ENCODE results near the gene CHKA.
A peak's percentile ranks its signal among the peaks of the same experiment; 100 is the strongest.

Gene CHKA

DNA sequence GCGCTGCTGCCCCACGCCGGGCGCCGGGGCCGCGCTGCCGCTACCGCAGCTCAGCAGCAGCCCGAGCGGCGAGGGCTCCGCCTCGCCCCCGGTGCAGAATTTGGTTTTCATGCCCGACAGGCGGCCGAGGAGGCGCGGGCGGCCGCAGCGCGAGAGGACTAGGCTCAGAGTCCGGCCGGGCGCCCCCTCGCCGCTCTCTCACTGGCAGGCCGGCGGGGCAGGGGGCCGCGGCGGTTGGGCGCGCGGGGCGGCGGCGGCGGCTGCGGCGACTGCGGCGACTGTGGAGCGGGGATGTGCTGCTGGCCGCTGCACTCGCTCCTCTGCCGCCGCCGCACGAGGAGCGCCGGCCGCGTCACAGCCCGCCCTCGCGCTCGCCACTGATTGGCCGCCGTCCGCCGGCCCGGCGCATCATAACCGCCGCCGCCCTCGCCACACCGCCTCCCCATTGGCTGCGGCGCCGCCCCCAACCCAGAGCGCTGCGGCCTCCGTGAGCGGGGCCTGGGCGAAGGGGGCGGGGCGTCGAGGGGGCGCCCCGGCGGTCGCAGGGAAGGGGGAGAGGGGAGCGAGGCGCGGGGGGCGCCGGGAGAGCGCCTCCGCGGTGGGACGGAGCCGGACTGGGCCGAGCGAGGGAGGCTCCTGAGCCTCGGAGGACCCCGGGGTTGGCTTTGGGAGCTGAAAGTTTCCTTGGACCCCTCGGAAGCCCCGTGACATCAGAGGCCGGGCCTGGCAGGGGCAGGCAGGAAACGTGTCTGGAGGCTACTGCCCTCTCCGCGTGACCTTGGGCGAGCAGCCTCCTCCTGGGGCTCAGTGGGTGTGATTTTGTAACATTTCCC lies at the start of gene CHKA:
CHKA (minus strand) TSS at position 322 of the 833 bp plus-strand sequence; CDS start at position 111, 211 bp downstream.
- DNase-seq = peak; percentile 86

GRCh38 chr11:68169442-68169841 lies 48.3 kb upstream of the CHKA start:
- no peak for DNase-seq

GRCh38 chr11:68168694-68169093 lies 47.5 kb upstream of the CHKA start:
- no peak for DNase-seq

DNA sequence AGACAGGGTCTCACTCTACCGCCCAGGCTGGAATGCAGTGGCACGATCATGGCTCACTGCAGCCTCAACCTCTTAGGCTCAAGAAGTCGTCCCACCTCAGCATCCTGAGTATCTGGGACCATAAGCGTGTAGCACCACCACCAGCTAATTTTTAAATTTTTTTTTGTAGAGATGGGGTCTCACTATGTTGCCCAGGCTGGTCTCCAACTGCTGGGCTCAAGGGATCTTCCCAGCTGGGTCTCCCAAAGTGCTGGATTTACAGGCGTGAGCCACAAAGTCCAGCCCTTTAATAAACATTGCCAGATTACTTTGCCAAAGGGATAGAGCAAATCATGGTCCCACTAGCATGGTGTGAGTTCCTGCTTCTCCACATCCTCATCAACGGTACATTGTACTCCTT lies 46.3 kb upstream of the CHKA start:
- DNase-seq = no peak

DNA sequence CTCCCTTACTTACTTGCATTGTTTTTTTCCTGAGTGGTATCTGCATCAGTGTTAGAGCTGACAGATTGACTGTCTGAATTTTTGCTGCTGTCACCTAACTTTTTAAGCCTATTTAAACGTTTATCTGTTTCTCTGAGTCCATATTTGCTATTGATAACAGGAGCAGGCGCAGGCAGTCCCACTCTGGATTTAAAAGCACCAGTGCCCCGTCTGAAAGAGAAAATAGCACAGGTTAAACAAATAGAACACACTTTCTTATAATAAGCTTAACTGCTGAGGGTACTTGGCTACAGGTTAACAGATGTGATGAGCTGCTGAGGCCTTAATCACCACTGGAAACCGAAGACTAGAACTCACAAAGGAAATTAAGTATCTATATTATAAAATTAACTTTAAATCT lies 45.8 kb upstream of the CHKA start:
- no peak for DNase-seq

DNA sequence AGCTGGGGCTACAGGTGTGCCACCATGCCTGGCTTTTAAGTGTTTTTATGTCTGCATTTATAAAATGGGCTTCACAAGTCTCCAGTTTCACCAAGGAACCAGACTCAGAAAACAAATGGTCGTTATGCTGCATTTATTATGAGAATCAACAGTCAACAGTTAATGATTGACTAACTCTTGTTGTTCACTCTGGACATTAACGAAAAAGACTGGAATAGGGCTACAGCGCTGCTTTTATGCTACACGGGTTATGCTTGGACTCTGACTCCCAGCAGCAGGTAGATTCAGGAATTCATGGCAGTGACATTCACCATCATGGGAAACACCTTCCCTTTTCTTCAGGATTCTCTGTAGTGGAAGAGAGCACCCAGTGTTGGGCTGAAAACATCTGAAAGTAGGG lies 44.4 kb upstream of the CHKA start:
- no peak for DNase-seq

DNA sequence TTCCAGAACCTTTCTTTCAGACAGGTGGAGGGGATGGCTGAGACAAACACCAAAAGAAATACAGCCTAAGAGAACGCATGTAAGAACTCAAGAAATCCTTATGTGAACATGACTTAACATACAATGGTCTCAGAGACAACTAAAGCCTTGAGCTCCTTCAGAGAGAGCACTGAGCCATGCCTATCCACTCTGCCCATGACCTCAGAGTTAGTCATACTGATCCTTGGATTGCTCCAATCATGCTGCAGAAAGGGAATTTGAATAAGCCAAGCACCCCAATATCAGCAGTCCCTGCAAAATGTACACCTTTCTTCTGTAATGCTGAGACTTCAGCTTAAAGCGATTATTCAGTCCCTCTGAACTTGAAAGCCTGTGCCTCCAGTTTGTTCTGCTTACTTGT lies 43.2 kb upstream of the CHKA start:
- DNase-seq = no peak

DNA sequence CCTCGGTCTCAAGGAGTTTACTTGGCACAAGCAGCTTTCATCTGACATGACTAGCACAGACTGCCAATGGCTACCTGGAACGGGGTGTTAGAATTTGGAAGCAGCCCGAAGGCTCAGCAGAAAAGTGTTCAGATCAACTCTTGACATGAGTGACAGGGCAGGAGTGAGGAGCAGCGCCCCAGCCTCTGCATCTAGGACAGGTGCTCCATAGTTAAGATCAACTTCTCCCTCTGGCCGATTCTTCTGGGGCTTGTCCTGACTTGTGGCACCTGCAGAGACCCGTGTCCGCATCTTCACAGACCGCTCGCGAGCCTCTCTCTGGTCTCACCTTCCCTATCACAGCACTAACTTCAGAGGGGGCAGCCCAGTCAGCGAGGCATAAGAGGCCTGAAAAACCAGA lies 42.5 kb upstream of the CHKA start:
- DNase-seq = no peak

- DNase-seq = no peak
Observed at GRCh38 chr11:68160100-68160695, 39.0 kb upstream of the CHKA start.

DNA sequence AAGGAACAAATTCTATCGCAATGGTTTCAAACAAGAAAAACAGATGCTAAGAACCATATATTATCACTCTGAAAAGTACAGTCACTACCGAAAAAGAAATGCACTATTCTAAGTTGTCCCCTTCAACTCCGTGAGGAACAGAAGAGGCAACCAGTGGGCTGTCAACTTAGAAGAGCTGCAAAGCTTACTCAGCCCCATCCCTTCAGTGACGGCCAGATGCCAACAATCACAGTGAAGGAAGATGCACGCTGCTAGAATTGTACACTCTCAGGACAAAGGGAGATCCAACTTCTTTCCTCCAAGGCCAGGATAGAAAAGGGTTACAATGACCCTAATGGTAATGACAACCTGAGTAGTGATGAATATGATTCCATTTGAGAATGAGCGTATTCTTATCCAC lies 38.5 kb upstream of the CHKA start:
- no peak for DNase-seq

DNA sequence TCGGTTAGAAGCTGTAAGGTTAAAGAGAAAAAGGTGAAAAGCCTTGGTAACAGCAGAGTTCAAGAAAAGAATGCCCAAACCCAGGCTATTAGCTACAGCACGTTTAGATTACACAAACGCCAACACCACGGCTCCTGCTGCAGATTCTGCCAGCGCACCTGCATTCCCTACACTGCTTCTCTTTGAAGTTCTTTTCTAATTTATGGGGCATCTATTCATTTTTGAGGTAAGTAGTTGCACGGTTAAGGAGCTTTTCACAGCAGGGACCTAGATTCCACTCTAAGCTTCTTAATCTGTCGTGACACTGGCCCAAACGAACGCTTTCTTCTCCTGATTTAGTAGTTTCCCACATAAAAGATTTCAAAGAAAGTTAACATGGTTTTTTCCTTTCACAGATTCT lies 38.0 kb upstream of the CHKA start:
- DNase-seq = no peak

- no peak for DNase-seq
Observed at GRCh38 chr11:68158580-68158979, 37.4 kb upstream of the CHKA start.

DNA sequence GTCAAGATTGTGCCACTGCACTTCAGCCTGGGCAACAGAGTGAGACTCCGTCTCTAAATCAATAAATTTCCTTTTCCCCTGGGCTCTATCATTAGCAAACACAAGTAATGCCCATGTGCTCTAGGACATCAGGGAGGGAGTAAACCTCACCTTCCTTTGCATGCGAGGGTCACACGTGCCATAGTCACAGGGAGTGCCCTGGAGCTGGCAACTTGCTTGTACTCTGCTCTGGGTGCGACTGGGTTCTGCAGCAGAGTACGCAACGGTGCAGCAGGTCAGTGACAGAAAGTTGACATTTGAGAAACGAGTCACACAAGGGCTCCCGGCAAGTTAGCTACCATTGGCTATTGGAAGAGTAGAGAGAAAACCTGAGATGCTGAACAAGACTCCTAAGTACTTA lies 32.6 kb upstream of the CHKA start:
- no peak for DNase-seq

GRCh38 chr11:68150037-68150436 lies 28.8 kb upstream of the CHKA start:
- DNase-seq = no peak

DNA sequence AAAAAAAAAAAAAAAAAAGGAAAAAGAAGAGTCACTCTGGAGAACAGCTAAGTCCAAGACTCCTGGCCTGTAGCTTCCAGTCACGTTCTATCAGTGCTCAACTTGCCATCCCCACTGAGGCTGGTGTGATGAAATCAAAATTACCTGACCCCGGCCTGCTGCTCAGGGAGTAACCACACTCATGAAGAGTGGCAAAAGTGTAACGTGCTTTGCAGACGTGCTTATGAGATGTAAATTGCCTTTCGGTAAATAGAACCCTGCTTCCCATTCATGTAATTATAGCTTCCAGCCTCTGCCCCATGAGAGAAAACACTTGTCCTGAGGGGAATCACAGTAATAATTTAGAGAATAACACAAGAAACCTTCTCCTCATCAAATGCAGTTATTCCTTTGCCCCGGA lies 28.2 kb upstream of the CHKA start:
- no peak for DNase-seq

- DNase-seq = no peak
Observed at GRCh38 chr11:68148879-68149278, 27.7 kb upstream of the CHKA start.

- DNase-seq = no peak
Observed at GRCh38 chr11:68148071-68148805, 27.1 kb upstream of the CHKA start.

- no peak for DNase-seq
Observed at GRCh38 chr11:68146704-68147474, 25.7 kb upstream of the CHKA start.

DNA sequence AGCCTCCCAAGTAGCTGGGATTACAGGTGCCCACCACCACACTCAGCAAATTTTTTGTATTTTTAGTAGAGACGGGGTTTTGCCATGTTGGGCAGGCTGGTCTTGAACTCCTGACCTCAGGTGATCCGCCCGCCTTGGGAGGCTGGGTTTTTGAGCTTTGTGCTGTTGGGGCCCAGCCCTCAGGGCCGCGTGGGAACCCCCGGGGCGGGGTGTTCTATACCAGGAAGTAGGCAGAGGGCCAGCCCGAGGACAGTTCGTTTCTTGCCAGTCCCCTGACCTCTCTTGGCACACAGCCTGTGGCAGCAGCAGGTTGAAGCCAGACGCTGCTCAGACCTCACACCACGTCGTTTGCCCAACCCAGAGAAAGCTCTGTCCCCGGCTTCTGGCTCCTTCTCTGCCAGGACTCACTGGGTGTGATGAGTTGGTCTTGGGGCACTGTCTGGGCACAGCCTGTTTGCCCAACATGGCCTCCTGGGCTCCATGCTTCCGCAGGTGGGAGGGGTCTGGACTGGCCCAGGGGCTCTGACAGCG lies 24.9 kb upstream of the CHKA start:
- no peak for DNase-seq

DNA sequence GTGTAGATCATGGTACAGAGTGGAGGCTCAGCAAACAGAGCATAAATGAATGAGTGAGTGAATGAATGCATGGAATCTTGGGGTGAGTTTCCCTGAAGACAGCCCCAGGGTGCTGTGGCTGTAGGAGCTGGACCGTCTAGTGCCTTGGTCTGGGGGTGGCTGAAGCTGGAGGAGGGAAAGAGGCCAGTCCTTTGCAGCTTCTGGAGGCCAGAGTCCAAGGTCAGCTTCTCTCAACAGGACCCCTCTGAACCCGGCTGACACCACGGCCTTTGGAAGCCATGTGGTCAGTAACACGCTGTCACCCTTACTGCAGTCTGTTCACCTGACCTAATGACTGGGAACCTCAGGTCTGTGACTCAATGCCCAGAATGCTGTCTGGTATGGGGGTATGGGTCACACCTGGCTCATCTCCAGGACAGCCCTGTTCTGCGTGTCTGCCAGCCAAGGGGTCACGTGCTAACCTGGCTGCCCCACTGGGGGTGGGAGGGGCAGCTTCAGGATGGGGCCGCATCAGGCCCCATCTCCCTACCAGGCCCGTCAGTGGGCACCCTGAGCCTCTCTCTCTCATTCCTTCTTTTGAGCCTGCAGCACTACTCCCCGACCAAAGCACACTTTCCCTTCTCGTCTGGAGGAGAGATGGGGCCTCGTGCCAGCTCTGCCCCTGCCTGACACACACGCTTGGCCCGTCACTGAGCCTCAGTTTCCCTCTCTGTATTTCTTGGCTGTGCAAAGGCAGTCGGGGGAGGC lies 24.1 kb upstream of the CHKA start:
- DNase-seq = no peak

GRCh38 chr11:68143310-68143689 lies 22.1 kb upstream of the CHKA start:
- DNase-seq = no peak
